ENCODE results near the gene NOL4L.

The NOL4L gene

GRCh38 chr20:32397567-32398084 lies 187.5 kb downstream of the NOL4L start:
- DNase-seq, result no peak

- DNase-seq, result no peak
Measured at GRCh38 chr20:32396646-32397160, 188.4 kb downstream of the NOL4L start.

GRCh38 chr20:32395066-32395465 lies 190.1 kb downstream of the NOL4L start:
- DNase-seq, result no peak
